H9 (cell line): ENCODE data around the gene METTL14. TPM values are rescaled to one million over a fixed set of nuclear protein-coding genes. Genes with fewer than 3 reads are reported as not detected.

Experiments
- DNase-seq: peaks from one replicate; pipeline ENCODE4 v3.0.0-alpha.2; 2017
- H2AFZ ChIP-seq: one replicate; pipeline ENCODE4 v1.6.1; 2013; ENCODE audit warnings: mild to moderate bottlenecking, low read length, control low read depth, moderate library complexity
- H2AK5ac ChIP-seq: 2 replicates; pipeline ENCODE4 v1.6.1; 2013; ENCODE audit warnings: low read length, control low read depth, mixed read lengths; ENCODE audit not compliant: insufficient read length
- H2BK120ac ChIP-seq: one replicate; pipeline ENCODE4 v1.6.1; 2013; ENCODE audit warnings: low read depth, mild to moderate bottlenecking, low read length, control low read depth, inconsistent platforms; ENCODE audit not compliant: poor library complexity, severe bottlenecking
- H2BK12ac ChIP-seq: 2 replicates; pipeline ENCODE4 v1.6.1; 2013; ENCODE audit warnings: low read length, control low read depth, mixed read lengths, low read depth; ENCODE audit not compliant: insufficient read length
- H2BK15ac ChIP-seq: 2 replicates; pipeline ENCODE4 v1.6.1; 2013; ENCODE audit warnings: low read depth, low read length, control low read depth
- H2BK20ac ChIP-seq: one replicate; pipeline ENCODE4 v1.6.1; 2013; ENCODE audit warnings: low read depth, mild to moderate bottlenecking, low read length, control low read depth, inconsistent platforms; ENCODE audit not compliant: poor library complexity, severe bottlenecking
- H2BK5ac ChIP-seq: 2 replicates; pipeline ENCODE4 v1.6.1; 2013; ENCODE audit warnings: low read length, control low read depth, mixed read lengths; ENCODE audit not compliant: insufficient read length
- H3K14ac ChIP-seq: 2 replicates; pipeline ENCODE4 v1.6.1; 2013; ENCODE audit warnings: low read length, control low read depth; ENCODE audit not compliant: insufficient read depth
- H3K18ac ChIP-seq: 2 replicates; pipeline ENCODE4 v1.6.1; 2013; ENCODE audit warnings: low read depth, mild to moderate bottlenecking, mixed read lengths, low read length, control low read depth; ENCODE audit not compliant: insufficient read length
- H3K23ac ChIP-seq: 2 replicates; pipeline ENCODE4 v1.6.1; 2013; ENCODE audit warnings: low read length, control low read depth, mixed read lengths, low read depth; ENCODE audit not compliant: insufficient read length
- H3K23me2 ChIP-seq: 2 replicates; pipeline ENCODE4 v1.6.1; 2013; ENCODE audit warnings: low read depth, mild to moderate bottlenecking, mixed read lengths, low read length, control low read depth; ENCODE audit not compliant: insufficient read length, poor library complexity, severe bottlenecking
- H3K27ac ChIP-seq: 2 replicates; pipeline ENCODE4 v1.5.1; 2013; ENCODE audit warnings: low read length, control low read depth, mixed read lengths, low read depth; ENCODE audit not compliant: insufficient read length
- H3K27me3 ChIP-seq: 2 replicates; pipeline ENCODE4 v1.6.1; 2013; ENCODE audit warnings: low read length, control low read depth, inconsistent platforms; ENCODE audit not compliant: insufficient read depth
- H3K4ac ChIP-seq: 2 replicates; pipeline ENCODE4 v1.6.1; 2013; ENCODE audit warnings: low read depth, mild to moderate bottlenecking, control low read depth, inconsistent platforms, low read length, moderate library complexity
- H3K4me1 ChIP-seq: 2 replicates; pipeline ENCODE4 v1.6.1; 2013; ENCODE audit warnings: low read length, control low read depth, inconsistent platforms; ENCODE audit not compliant: insufficient read depth
- H3K4me2 ChIP-seq: 2 replicates; pipeline ENCODE4 v1.6.1; 2013; ENCODE audit warnings: low read length, control low read depth, mixed read lengths; ENCODE audit not compliant: insufficient read length, insufficient read depth
- H3K56ac ChIP-seq: 2 replicates; pipeline ENCODE4 v1.6.1; 2013; ENCODE audit warnings: low read depth, mild to moderate bottlenecking, mixed read lengths, low read length, control low read depth; ENCODE audit not compliant: insufficient read length
- H3K79me1 ChIP-seq: 2 replicates; pipeline ENCODE4 v1.6.1; 2013; ENCODE audit warnings: low read depth, mild to moderate bottlenecking, moderate library complexity, low read length, control low read depth, inconsistent platforms; ENCODE audit not compliant: insufficient read depth, poor library complexity, severe bottlenecking
- H3K79me2 ChIP-seq: 2 replicates; pipeline ENCODE4 v1.6.1; 2013; ENCODE audit warnings: low read length, control low read depth, inconsistent platforms; ENCODE audit not compliant: insufficient read depth
- H3K9ac ChIP-seq: 2 replicates; pipeline ENCODE4 v1.6.1; 2013; ENCODE audit warnings: low read length, control low read depth, mixed read lengths; ENCODE audit not compliant: insufficient read length; ENCODE audit errors: extremely low read depth
- H3K9me3 ChIP-seq: one replicate; pipeline ENCODE4 v1.6.1; 2013; ENCODE audit warnings: low read depth, low read length, inconsistent platforms; ENCODE audit not compliant: control insufficient read depth
- H3T11ph ChIP-seq: one replicate; pipeline ENCODE4 v1.6.1; 2013; ENCODE audit warnings: mild to moderate bottlenecking, low read length, control low read depth, inconsistent platforms
- H4K20me1 ChIP-seq: one replicate; pipeline ENCODE4 v1.6.1; 2013; ENCODE audit not compliant: control insufficient read depth, insufficient read length, insufficient read depth
- H4K5ac ChIP-seq: 2 replicates; pipeline ENCODE4 v1.6.1; 2013; ENCODE audit warnings: low read depth, mild to moderate bottlenecking, mixed read lengths, low read length, control low read depth; ENCODE audit not compliant: insufficient read length
- H4K8ac ChIP-seq: replicated peaks from 2 replicates; pipeline ENCODE4 v1.6.1; 2013; ENCODE audit warnings: low read length, control low read depth, mixed read lengths, low read depth; ENCODE audit not compliant: insufficient read length
- H4K91ac ChIP-seq: 2 replicates; pipeline ENCODE4 v1.6.1; 2013; ENCODE audit warnings: low read depth, mild to moderate bottlenecking, moderate library complexity, mixed read lengths, low read length, control low read depth; ENCODE audit not compliant: insufficient read length
- H3K27ac Mint-ChIP-seq, 3 experiments: 2 replicates in 2 of 3; 3 replicates in 1 of 3; pipeline ENCODE4 v1.8.0; 2020 to 2021; ENCODE audit warnings: mixed read lengths in 3 of 3, mild to moderate bottlenecking in 1 of 3, moderate library complexity in 1 of 3
- H3K27me3 Mint-ChIP-seq: 2 replicates; pipeline ENCODE4 v1.8.0; 2021; ENCODE audit warnings: low read depth, mild to moderate bottlenecking, moderate library complexity, mixed read lengths
- H3K36me3 Mint-ChIP-seq, 3 experiments: 2 replicates in 2 of 3; 3 replicates in 1 of 3; pipeline ENCODE4 v1.8.0; 2020 to 2021; ENCODE audit warnings: low read depth in 3 of 3, mixed read lengths in 3 of 3; ENCODE audit not compliant: insufficient read depth in 1 of 3
- H3K4me1 Mint-ChIP-seq, 2 experiments: 2 replicates each; pipeline ENCODE4 v1.8.0; 2020; ENCODE audit warnings: mixed read lengths in 2 of 2
- H3K4me3 Mint-ChIP-seq, 2 experiments: 2 replicates in 1 of 2; 3 replicates in 1 of 2; pipeline ENCODE4 v1.8.0; 2020 to 2021; ENCODE audit warnings: mild to moderate bottlenecking in 2 of 2, mixed read lengths in 2 of 2, moderate library complexity in 1 of 2
- H3K9me3 Mint-ChIP-seq, 2 experiments: 2 replicates in 1 of 2; 3 replicates in 1 of 2; pipeline ENCODE4 v1.8.0; 2020; ENCODE audit warnings: mild to moderate bottlenecking in 2 of 2, mixed read lengths in 2 of 2, moderate library complexity in 1 of 2
- CTCF ChIP-seq: fragments of 200-600 bp; sonication (generic); conservative IDR thresholded peaks from 3 replicates; pipeline ENCODE4 v1.8.0; 2021; ENCODE audit warnings: antibody characterized with exemption, mild to moderate bottlenecking
- WGBS: extraction: QIAGEN DNeasy Blood & Tissue Kit; methylation state at CpG from one replicate; pipeline ENCODE4 v1.1.7; 2013; ENCODE audit warnings: missing lambda C conversion rate, low lambda C conversion rate, mixed read lengths; ENCODE audit not compliant: insufficient read length; ENCODE audit errors: extremely low coverage; 5-methylcytosine and 5-hydroxymethylcytosine counted together
- total RNA-seq: library from RNA; stranded (reverse); gene quantifications from 2 replicates; pipeline ENCODE4 v1.2.1, GENCODE V29; 2021

Gene METTL14
- total RNA-seq, 1 experiment from 2014 or later: 53.3 TPM

- no peak for TF ChIP-seq CTCF
- no peak overlapping the region for H4K91ac ChIP-seq
- no peaks in the 10 kb centered on the region for H3K23me2 ChIP-seq
- H3K4me1 Mint-ChIP-seq: no peaks in the 10 kb centered on the region
- H4K8ac ChIP-seq: no peak overlapping the region
- H2BK12ac ChIP-seq: no peak overlapping the region
- H2BK20ac ChIP-seq: no peak overlapping the region
- no peak overlapping the region for H3K27ac ChIP-seq
- no peak overlapping the region for H3K4me3 Mint-ChIP-seq
- no peak overlapping the region for H3K56ac ChIP-seq
- no peak for DNase-seq
- H3K18ac ChIP-seq: no peak overlapping the region
- H3K4ac ChIP-seq: no peak overlapping the region
- H3K27ac Mint-ChIP-seq: no peak overlapping the region
- H4K5ac ChIP-seq: no peak overlapping the region
- H3K9me3 ChIP-seq: no peaks in the 10 kb centered on the region
- no peaks in the 10 kb centered on the region for H3K27me3 ChIP-seq
- H3K9me3 Mint-ChIP-seq: no peaks in the 10 kb centered on the region
- H3K4me1 ChIP-seq: no peaks in the 10 kb centered on the region
- H3K79me1 ChIP-seq: no peaks in the 10 kb centered on the region
- H2BK15ac ChIP-seq: no peak overlapping the region
- H2BK120ac ChIP-seq: no peak overlapping the region
- H3K14ac ChIP-seq: no peak overlapping the region
- no peaks in the 10 kb centered on the region; the same call in 1 of the 2 replicates for H3K79me2 ChIP-seq
- H3K23ac ChIP-seq: no peak overlapping the region
- H3K9ac ChIP-seq: no peak overlapping the region
- no peak overlapping the region for H2AFZ ChIP-seq
- H3K27me3 Mint-ChIP-seq: no peaks in the 10 kb centered on the region
- no peaks in the 10 kb centered on the region for H4K20me1 ChIP-seq
- WGBS: no CpG with 5 or more reads among the region's 3 CpGs
- H3K4me2 ChIP-seq: no peak overlapping the region
- H3T11ph ChIP-seq: no peak overlapping the region
- peaks cover 13 to 36% (median 20%) of the 10 kb centered on the region in 3 experiments; a peak in 6 of 7 replicates for H3K36me3 Mint-ChIP-seq
- no peak overlapping the region for H2BK5ac ChIP-seq
- no peak overlapping the region for H2AK5ac ChIP-seq
Observed at GRCh38 chr4:118762730-118763477, 77.7 kb downstream of the METTL14 start.

Other genes with a start within 250 kb of the METTL14 start
- 59.1 and 61.5 TPM in 2 replicates for gene SEC24D, start 150.7 kb downstream of the METTL14 start, total RNA-seq
- gene SYNPO2, start 203.5 kb downstream of the METTL14 start, total RNA-seq: 1.1 and 1.2 TPM in 2 replicates